HG03575 (cell line): Measurements from ENCODE around the gene FGGY.
A peak's percentile ranks its signal among the peaks of the same experiment; 100 is the strongest.
"Not testable (repeated sequence)": the region's sequence is repeated elsewhere in the genome, so short reads cannot be mapped to it uniquely, and the experiment has no call there.

Source experiments
- ATAC-seq: cut with Tn5 transposase; IDR thresholded peaks from one replicate; pipeline ENCODE4 v1.9.1; 2021; ENCODE audit not compliant: unreplicated experiment, insufficient number of reproducible peaks, low FRiP score; ENCODE audit errors: extremely low read depth

Gene FGGY

DNA sequence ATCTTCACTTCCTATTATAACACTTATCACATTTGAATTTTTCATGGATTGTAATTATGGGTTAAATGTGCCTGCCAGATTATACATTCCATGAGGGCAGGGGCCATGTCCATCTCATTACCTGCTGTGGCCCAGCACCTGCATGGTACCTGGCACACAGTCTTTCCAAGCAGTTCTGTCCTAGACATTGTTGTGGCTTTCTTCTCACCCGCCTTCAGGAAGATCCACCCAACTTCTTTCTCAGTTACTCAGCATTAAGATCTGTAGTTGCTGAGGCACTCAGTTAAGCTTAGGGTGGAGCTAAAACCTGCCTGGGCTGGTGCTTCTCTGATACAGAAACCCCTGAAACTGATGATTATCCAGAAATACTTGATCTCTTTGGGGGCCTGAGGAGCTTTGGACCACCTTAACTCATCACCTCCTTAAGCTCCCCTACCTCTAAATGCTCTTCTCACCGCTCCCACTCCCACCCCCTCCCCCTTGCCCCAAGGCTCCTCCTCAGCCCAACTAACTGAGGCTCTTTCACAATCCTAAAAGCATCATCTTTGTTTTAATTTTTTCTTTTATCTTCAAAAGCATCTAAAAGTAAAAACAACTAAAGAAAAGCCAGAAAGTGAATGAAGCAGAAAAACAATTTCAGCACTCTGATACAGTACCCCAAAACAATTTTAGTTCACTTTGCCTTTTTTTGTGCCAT lies 190.6 kb downstream of the FGGY start:
- ATAC-seq: no peak

- no peak for ATAC-seq
These were observed 195.6 kb downstream of the FGGY start for GRCh38 chr1:59492500-59492899.

GRCh38 chr1:59494145-59494833 lies 197.4 kb downstream of the FGGY start:
- ATAC-seq: no peak

GRCh38 chr1:59496156-59496555 lies 199.3 kb downstream of the FGGY start:
- not testable (repeated sequence) for ATAC-seq

GRCh38 chr1:59497616-59498015 lies 200.7 kb downstream of the FGGY start:
- no peak for ATAC-seq

GRCh38 chr1:59498640-59499039 lies 201.7 kb downstream of the FGGY start:
- no peak for ATAC-seq

DNA sequence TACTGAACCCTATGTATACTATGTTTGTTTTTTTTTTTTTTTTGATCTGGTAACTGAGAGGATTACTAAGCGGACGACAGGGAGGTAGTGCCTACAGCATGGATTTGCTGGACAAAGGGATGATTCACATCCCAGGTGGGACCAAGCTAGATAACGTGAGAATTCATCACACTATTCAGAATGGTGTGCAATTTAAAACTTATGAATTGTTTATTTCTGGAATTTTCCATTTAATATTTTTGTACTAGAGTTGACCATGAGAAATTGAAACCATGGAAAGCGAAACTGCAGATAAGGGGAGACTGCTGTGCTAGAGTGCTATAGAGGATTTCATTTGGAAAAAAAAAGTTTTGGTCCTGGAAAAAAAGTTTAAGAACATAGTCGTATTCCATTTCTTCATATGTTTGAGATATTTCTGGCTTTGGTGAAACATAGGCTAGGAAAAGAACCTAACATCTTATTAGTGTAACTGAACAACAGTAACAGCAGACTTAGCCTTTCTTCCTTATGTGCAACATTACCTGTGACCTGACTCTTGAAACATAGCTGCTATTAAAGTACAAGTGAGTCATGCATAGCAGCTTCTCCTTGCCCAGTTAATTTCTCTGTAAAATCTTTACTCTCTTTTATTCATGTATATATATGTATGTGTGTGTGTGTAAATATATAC lies 202.5 kb downstream of the FGGY start:
- ATAC-seq: no peak

- ATAC-seq: no peak
These were observed 203.2 kb downstream of the FGGY start for GRCh38 chr1:59499943-59500569.

- no peak for ATAC-seq
These were observed 204.3 kb downstream of the FGGY start for GRCh38 chr1:59500950-59501742.

- ATAC-seq: no peak
These were observed 205.3 kb downstream of the FGGY start for GRCh38 chr1:59502009-59502691.

- no peak for ATAC-seq
These were observed 207.4 kb downstream of the FGGY start for GRCh38 chr1:59504276-59504675.

- ATAC-seq: no peak
These were observed 208.7 kb downstream of the FGGY start for GRCh38 chr1:59505596-59506028.

DNA sequence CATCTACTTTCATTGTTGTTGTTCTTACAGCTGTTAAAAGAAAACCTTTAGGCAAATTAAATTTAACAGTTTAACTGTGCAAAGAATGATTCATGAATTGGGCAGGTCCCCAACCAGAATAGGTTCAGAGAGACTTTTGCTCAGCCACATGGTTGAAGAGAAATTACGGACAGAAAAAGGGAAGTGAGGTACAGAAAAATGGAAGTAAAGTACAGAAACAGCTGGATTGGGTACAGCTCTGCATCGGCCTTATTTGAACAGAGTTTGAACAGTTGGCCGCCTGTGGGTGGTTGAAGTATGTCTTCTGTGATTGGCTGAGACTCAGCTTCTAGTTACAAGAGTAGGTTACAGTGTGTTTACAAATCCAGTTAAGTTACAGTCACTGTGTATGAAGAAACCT lies 210.1 kb downstream of the FGGY start:
- ATAC-seq: peak; percentile 84

DNA sequence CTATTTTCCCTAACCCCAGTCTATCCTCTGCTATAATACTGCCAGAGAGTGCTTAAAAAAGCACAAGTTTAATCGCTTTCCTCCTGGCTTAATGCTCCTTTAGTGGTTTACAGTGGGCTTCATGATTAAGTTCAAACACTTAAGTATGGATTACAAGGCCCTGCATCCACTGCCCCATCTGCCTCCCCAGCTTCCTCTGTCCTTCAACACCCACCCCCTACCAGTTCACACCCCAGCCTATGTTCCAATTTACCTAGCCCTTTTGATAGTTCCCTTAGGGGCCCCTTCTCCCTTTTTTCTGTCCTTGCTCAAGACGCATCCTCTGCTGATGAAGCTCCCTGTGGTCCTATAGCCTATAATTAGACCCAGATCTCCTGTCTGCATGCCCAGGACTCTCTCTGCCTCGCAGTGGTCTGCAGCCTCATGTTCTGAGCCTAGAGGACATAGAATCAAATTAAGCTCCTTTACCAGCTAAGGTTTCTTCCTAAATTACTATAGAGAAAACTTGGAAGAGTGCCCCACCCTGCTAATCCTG lies 212.5 kb downstream of the FGGY start:
- ATAC-seq: no peak

- no peak for ATAC-seq
These were observed 213.4 kb downstream of the FGGY start for GRCh38 chr1:59510249-59510648.

DNA sequence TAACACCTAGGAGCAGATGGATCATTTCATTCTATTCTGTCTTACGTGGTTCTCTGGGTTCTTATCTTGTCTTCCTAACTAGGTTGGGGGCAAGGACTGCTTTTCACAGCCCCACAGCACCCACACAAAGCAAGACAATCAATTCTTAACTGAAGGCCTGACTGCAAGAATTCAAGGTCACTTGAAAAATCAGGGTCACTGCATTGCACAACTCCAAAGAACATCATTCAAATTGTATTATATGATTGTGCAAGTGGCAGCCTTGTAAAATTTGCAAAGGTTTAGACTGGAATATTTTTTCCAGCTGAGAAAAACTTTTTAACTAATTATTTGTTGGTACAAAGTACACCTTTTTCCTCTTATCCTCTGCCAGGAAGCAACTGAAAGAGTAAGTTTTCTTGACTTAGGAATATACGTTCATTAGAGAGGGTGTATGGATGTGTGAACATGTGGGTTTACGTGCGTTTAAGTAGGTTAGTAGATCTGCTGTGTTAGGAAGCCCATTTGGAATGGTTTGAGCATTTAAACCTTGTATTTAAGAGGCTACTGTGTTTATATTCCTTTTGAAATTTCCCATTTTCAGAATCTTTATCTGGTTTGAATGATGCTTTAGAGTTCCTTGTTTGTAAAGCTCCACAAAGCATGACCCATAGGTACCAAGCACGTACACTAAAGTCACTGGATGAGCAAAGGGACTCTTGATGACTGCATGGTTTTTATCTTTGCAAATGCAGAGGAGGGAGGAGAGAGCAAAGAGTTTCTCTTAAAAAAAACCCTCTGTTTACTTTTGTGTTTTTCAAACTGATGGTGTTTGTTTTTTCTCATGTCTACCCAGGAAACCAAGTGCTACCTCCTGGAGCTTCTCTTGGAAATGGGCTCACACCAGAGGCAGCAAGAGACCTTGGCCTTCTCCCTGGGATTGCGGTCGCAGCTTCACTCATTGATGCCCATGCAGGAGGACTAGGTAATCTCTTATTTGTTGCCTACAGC lies 214.9 kb downstream of the FGGY start:
- ATAC-seq: no peak

GRCh38 chr1:59512702-59513101 lies 215.8 kb downstream of the FGGY start:
- no peak for ATAC-seq
